Measurements from ENCODE around the gene PHKG2.

PHKG2 gene

GRCh38 chr16:30775392-30776188 is 27.4 kb downstream of the PHKG2 start:
- peak; percentile 71 to 72 for DNase-seq

- no peak for DNase-seq
Measured at GRCh38 chr16:30777591-30778297, 29.5 kb downstream of the PHKG2 start.

- DNase-seq: no peak
Measured at GRCh38 chr16:30778549-30779244, 30.5 kb downstream of the PHKG2 start.

- no peak for DNase-seq
Measured at GRCh38 chr16:30779596-30779995, 31.4 kb downstream of the PHKG2 start.

GRCh38 chr16:30780021-30780420 is 31.8 kb downstream of the PHKG2 start:
- no peak for DNase-seq

GRCh38 chr16:30780549-30780948 is 32.3 kb downstream of the PHKG2 start:
- DNase-seq: no peak

- no peak for DNase-seq
Measured at GRCh38 chr16:30782486-30783279, 34.5 kb downstream of the PHKG2 start.

GRCh38 chr16:30783280-30784109 is 35.3 kb downstream of the PHKG2 start:
- no peak for DNase-seq

- no peak for DNase-seq
Measured at GRCh38 chr16:30784215-30784614, 36.0 kb downstream of the PHKG2 start.

GRCh38 chr16:30785126-30786106 is 37.2 kb downstream of the PHKG2 start:
- no peak for DNase-seq

GRCh38 chr16:30786115-30786935 is 38.1 kb downstream of the PHKG2 start:
- DNase-seq: peak in 1 of 2 donors; percentile 35

- DNase-seq: peak; percentile 44 to 50
Measured at GRCh38 chr16:30786936-30787612, 38.8 kb downstream of the PHKG2 start, which contains the start of gene ZNF629. TSS of gene ZNF629 (minus strand) at chr16:30787205. CDS start at chr16:30784482, 2,723 bp downstream.

GRCh38 chr16:30787613-30788378 is 39.6 kb downstream of the PHKG2 start:
- DNase-seq: no peak

GRCh38 chr16:30793508-30794069 is 45.4 kb downstream of the PHKG2 start:
- no peak for DNase-seq

- DNase-seq: no peak
Measured at GRCh38 chr16:30794634-30795033, 46.4 kb downstream of the PHKG2 start.

- no peak for DNase-seq
Measured at GRCh38 chr16:30797670-30798309, 49.6 kb downstream of the PHKG2 start.
